Testis (tissue), 2 donors: ENCODE results near the gene RGS18.
"Not testable (repeated sequence)": the region's sequence is repeated elsewhere in the genome, so short reads cannot be mapped to it uniquely, and the experiment has no call there.

ENCODE experiments used
- POLR2A ChIP-seq: fragments of 450-650 bp; IDR thresholded peaks from one replicate; pipeline ENCODE4 v1.6.1; 2017; ENCODE audit warnings: antibody characterized with exemption, mild to moderate bottlenecking, moderate library complexity
- TF ChIP-seq, protein P1 (sequence below), 3 experiments: fragments of 450-650 bp in 2 of 3; fragments of 200-600 bp in 1 of 3; sonication (generic) in 1 of 3; IDR thresholded peaks; one replicate each; pipeline ENCODE4 v1.5.1; 2016 to 2019; ENCODE audit warnings: antibody characterized with exemption in 3 of 3, mild to moderate bottlenecking in 2 of 3, moderate library complexity in 1 of 3

DNA sequence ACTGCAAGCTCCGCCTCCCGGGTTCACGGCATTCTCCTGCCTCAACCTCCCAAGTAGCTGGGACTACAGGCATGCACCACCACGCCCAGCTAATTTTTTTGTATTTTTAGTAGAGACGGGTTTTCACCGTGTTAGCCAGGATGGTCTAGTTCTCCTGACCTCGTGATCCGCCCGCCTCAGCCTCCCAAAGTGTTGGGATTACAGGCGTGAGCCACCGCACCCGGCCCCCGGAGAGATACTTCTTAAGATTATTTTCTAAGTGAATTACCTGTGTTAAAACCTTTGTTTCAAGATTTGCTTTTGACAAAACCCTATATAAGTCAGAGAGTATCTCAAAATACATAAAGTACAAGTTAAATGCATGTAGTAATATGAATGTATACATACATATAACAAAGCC lies 69.7 kb downstream of the RGS18 start:
- TF ChIP-seq, protein P1, sequence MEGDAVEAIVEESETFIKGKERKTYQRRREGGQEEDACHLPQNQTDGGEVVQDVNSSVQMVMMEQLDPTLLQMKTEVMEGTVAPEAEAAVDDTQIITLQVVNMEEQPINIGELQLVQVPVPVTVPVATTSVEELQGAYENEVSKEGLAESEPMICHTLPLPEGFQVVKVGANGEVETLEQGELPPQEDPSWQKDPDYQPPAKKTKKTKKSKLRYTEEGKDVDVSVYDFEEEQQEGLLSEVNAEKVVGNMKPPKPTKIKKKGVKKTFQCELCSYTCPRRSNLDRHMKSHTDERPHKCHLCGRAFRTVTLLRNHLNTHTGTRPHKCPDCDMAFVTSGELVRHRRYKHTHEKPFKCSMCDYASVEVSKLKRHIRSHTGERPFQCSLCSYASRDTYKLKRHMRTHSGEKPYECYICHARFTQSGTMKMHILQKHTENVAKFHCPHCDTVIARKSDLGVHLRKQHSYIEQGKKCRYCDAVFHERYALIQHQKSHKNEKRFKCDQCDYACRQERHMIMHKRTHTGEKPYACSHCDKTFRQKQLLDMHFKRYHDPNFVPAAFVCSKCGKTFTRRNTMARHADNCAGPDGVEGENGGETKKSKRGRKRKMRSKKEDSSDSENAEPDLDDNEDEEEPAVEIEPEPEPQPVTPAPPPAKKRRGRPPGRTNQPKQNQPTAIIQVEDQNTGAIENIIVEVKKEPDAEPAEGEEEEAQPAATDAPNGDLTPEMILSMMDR (IDR thresholded peaks at IDR 0.05) = not testable (repeated sequence)
- TF ChIP-seq POLR2A = not testable (repeated sequence)
